HK-2 (cell line): ENCODE data around the gene CACNA1S.

Source experiments
- DNase-seq: peaks from one replicate; pipeline ENCODE4 v3.0.0-alpha.2; 2018; ENCODE audit not compliant: unreplicated experiment

The CACNA1S gene

GRCh38 chr1:201013991-201014815, 98.0 kb downstream of the CACNA1S start:
- DNase-seq: no peak

- DNase-seq: no peak
Observed at GRCh38 chr1:201013031-201013485, 99.2 kb downstream of the CACNA1S start.

GRCh38 chr1:201011616-201012015, 100.6 kb downstream of the CACNA1S start:
- DNase-seq: no peak

DNA sequence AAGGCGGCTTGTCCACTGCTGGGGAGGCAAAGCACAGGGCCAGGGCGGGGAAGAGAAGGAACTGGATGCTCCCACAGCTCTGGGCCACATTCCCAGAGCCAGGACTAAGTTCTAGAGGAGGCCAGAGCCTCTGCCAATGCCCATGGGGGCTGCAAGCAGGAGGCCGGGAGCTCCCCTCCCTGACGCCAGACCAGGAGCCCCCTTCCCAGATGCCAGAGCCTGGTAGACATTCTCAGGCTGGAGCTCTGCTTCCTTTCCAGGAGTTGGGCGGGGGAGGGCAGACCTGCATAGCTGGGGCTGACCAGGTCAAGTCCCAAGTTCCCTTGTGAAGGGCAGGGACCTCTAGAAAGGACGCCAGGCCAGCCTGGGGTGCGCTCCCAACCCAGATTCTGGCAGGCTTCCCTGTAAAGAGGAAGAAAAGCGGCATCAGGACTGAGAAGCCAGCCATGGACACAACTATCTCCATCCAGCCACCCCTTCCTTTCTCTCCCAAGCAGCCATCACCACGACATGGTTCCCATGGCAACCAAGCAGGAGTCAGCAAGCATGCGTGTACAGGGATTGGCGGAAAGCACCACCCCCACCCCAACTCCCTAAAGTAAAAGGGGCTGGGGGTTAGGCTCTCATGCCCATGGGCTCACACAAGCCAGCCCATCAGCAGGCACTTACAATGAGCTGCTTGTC, 102.1 kb downstream of the CACNA1S start:
- DNase-seq: no peak

DNA sequence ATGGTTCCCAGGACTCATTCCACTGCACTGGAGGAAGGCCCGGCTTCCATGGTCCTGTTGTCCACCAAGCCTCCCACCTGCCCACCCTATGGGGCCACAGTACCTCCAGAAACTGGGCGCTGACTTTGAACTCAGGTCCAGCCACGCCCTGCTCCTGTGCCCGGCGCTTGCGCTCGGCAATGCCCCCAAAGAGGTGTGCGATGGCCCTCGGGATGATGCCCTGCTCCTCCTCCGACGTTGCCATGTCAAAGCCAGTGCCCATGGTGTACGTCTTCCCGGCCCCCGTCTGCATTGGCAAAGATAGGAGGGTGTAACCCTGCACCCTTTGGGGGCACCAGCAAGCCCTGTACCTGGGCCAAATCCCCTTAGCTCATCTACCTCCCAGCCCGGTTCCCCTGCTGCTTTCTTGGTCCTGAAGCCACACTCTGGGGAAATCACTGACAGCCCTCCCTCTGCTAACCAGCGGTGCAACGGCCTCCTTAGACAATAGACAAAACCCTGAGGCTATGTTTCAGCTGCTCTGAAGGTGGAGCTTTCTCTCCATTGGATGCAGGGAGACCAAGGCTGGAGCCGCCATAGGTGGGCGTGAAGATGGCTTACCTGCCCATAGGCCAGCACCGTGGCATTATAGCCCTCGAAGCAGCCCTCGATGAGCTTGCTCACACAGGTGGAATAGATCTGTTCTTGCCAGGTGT, 103.4 kb downstream of the CACNA1S start:
- DNase-seq: no peak

- DNase-seq: no peak
Observed at GRCh38 chr1:201007481-201007880, 104.7 kb downstream of the CACNA1S start.

DNA sequence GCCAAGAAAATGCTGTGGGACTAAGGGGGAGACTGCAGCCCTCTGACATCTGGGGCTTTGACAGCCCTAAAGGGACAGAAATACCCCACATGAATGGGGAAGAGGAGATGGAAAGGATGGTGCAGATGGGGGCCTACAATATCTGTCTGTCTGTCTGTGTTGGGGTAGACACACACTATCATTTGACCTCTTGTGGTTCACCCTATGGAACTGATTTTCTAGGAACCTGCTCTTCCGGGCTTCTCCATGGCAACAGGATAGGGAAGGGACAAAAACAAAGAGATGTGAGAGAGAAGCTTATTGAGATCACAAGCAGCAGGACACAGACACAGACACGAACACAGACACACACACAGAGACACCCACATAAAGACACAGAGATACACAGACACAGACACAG, 105.8 kb downstream of the CACNA1S start:
- no peak for DNase-seq

DNA sequence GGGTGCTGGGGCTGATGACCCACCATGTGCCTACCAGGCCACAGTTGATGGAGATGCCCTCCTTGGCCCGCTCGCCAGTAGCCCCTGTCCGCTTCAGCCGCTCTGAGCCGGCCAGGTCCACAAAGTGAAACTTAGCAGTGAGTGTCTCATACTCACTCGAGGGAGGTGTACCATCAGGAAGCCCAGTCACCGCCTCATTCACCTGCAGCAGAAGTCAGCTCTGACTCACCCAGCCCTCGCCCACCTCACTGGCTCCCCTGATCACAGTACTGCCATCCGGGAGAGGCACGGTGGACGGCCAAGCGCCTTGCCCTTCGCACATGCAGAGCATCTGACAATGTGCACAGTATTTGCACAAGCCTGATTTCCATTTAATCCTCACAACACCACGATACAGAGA, 107.5 kb downstream of the CACNA1S start:
- no peak for DNase-seq

DNA sequence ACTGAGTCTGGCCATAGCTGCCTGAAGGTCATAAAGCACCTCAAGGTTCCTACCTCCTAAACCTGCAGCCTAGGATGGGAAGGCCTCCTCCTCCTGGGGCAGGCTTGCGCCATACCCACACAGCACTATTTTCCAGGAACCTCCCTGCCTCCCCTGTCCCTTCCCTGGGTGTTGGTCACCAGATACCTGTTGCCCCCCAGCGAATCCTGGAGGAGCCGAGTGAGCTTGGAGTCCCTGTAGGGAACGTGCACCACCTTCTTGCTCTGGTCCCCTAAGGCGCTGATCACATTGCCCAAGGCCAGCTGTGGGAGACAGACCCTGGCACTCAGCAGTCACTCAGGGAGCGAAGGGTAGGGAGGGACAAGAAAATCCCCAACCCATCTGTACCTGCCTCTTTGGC, 108.1 kb downstream of the CACNA1S start:
- no peak for DNase-seq

- DNase-seq: no peak
Observed at GRCh38 chr1:201002510-201002909, 109.7 kb downstream of the CACNA1S start.

GRCh38 chr1:201001962-201002361, 110.3 kb downstream of the CACNA1S start:
- DNase-seq: no peak

DNA sequence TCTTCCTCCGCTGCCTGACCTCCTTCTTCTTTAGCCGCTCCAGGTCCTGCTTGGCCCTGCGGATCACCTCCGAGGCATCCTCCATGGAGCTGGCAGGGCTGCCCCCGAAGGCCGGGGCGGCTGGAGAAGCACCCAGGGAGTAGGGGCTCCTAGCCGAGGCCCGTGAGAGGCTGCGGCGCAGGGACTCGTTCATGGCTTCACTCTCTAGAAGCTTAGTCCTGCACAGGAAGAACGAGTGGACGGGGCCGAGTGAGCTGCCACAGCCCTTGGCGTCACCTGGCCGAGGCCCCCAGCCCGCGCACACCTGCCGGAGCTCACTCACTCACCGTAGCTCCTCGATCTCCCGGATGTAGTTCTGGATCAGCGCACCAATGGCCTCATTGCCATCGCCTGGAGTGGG, 111.8 kb downstream of the CACNA1S start:
- DNase-seq: no peak

- DNase-seq: no peak
Observed at GRCh38 chr1:200999667-201000066, 112.6 kb downstream of the CACNA1S start.

GRCh38 chr1:200998323-200998722, 113.9 kb downstream of the CACNA1S start:
- no peak for DNase-seq

GRCh38 chr1:200992382-200993048, 119.7 kb downstream of the CACNA1S start:
- DNase-seq: no peak

GRCh38 chr1:200991097-200991614, 121.1 kb downstream of the CACNA1S start:
- DNase-seq: no peak

DNA sequence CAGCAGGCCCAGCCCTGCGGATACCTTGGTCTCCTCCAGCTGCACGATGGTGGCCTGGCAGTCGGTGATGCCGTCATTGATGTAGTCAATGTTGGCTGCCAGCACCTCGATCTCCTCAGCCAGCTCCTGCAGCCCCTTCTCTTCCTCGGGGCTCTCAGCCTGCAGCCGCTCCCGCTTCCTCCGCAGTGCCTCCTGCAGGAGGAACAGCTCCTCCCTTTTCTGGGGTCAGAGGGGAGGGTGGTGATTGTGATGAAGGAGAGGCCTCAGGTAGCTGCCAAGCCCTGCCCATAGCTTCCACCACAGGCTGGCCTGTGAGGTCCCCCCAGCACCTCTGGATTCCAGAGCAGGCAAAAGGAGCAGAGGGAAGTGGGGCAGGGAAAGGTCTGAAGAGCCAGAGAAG, 122.1 kb downstream of the CACNA1S start:
- no peak for DNase-seq
